ENCODE results near the gene NLGN3.

NLGN3 gene

DNA sequence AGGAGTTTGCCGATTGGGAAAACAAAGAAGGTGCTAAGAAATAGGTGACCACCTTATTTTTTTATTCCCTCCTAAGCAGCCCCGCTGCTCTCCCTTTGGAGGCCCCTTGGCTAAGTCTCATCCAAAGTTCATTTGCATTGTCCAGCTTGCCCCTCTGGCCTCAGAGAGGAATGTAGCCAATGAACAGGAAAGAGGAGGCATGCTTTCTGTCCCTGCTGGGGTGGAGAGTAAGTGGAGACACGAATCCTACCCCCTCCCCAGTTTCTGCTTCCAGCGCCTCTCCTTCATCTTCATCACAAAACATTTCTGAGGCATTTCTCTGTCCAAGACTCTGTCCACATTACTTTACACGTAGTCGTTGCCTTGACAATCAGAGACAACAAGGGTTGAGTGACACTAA lies 38.7 kb downstream of the NLGN3 start:
- no peaks in the 10 kb centered on the region for H4K20me1 ChIP-seq (ENCODE audit: insufficient read depth, low read length)
- H3K27ac ChIP-seq (ENCODE audit: low read length): peak overlapping the region; percentile 99
- DNase-seq: no peak
- no peak overlapping the region for H2AFZ ChIP-seq (ENCODE audit: low read depth, low read length)
- no peaks in the 10 kb centered on the region for H3K27me3 ChIP-seq (ENCODE audit: insufficient read depth, low read length, poor library complexity)
- no peak overlapping the region for H3K4me3 ChIP-seq (ENCODE audit: low read depth in 1 of 2, low read length in 2 of 2)
- no peak overlapping the region for H3K4me2 ChIP-seq (ENCODE audit: insufficient read depth, low read length)
- H3K4me1 ChIP-seq (ENCODE audit: insufficient read depth, low read length): peaks cover 24% of the 10 kb centered on the region
- ATAC-seq (ENCODE audit: insufficient read depth, low read depth): no peak
- H3K79me2 ChIP-seq (ENCODE audit: insufficient read depth, low read length): peaks cover 3% of the 10 kb centered on the region; the same call in 1 of the 2 replicates
- no peak for TF ChIP-seq EZH2 (IDR thresholded peaks at IDR 0.05; ENCODE audit: borderline replicate concordance, low read depth, low read length, severe bottlenecking)
- TF ChIP-seq, protein P1, sequence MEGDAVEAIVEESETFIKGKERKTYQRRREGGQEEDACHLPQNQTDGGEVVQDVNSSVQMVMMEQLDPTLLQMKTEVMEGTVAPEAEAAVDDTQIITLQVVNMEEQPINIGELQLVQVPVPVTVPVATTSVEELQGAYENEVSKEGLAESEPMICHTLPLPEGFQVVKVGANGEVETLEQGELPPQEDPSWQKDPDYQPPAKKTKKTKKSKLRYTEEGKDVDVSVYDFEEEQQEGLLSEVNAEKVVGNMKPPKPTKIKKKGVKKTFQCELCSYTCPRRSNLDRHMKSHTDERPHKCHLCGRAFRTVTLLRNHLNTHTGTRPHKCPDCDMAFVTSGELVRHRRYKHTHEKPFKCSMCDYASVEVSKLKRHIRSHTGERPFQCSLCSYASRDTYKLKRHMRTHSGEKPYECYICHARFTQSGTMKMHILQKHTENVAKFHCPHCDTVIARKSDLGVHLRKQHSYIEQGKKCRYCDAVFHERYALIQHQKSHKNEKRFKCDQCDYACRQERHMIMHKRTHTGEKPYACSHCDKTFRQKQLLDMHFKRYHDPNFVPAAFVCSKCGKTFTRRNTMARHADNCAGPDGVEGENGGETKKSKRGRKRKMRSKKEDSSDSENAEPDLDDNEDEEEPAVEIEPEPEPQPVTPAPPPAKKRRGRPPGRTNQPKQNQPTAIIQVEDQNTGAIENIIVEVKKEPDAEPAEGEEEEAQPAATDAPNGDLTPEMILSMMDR (IDR thresholded peaks at IDR 0.05; ENCODE audit: borderline replicate concordance, extremely low read depth, low read length, poor library complexity, severe bottlenecking): no peak
- no peaks in the 10 kb centered on the region for H3K9me3 ChIP-seq (ENCODE audit: insufficient read depth, low read length, severe bottlenecking)
- peak overlapping the region; percentile 88 for H3K9ac ChIP-seq (ENCODE audit: low read depth, low read length)
- peaks cover 12% of the 10 kb centered on the region for H3K36me3 ChIP-seq (ENCODE audit: insufficient read depth, low read length)

DNA sequence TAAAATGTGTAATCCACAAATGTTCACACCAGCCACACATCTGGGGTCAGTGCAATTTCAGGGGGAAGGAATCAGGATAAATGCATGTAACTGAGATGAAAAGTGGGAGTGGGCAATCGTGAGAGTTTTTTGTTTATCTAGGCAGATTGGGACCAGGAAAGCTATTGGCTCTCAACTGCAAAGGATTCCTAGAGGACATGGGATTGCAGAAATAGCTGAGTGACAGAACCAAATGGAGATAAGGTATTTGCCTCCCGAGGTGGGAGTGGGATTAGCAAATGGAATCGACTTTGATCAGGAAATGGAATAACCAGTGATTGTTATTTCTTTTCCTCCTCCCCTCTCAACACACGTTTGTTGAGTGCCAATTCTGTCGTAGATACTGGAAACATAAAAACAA lies 39.5 kb downstream of the NLGN3 start:
- no peak overlapping the region for H2AFZ ChIP-seq (ENCODE audit: low read depth, low read length)
- H3K4me1 ChIP-seq (ENCODE audit: insufficient read depth, low read length): peaks cover 24% of the 10 kb centered on the region
- H3K4me2 ChIP-seq (ENCODE audit: insufficient read depth, low read length): no peak overlapping the region
- no peaks in the 10 kb centered on the region for H4K20me1 ChIP-seq (ENCODE audit: insufficient read depth, low read length)
- H3K9ac ChIP-seq (ENCODE audit: low read depth, low read length): no peak overlapping the region
- H3K27me3 ChIP-seq (ENCODE audit: insufficient read depth, low read length, poor library complexity): no peaks in the 10 kb centered on the region
- H3K27ac ChIP-seq (ENCODE audit: low read length): no peak overlapping the region
- ATAC-seq (ENCODE audit: insufficient read depth, low read depth): no peak
- no peak for DNase-seq
- no peak overlapping the region for H3K4me3 ChIP-seq (ENCODE audit: low read depth in 1 of 2, low read length in 2 of 2)
- H3K79me2 ChIP-seq (ENCODE audit: insufficient read depth, low read length): peaks cover 4% of the 10 kb centered on the region; the same call in 1 of the 2 replicates
- H3K36me3 ChIP-seq (ENCODE audit: insufficient read depth, low read length): peaks cover 11% of the 10 kb centered on the region
- no peaks in the 10 kb centered on the region for H3K9me3 ChIP-seq (ENCODE audit: insufficient read depth, low read length, severe bottlenecking)
- no peak for TF ChIP-seq EZH2 (IDR thresholded peaks at IDR 0.05; ENCODE audit: borderline replicate concordance, low read depth, low read length, severe bottlenecking)
- TF ChIP-seq, protein P1 (IDR thresholded peaks at IDR 0.05; ENCODE audit: borderline replicate concordance, extremely low read depth, low read length, poor library complexity, severe bottlenecking): no peak

DNA sequence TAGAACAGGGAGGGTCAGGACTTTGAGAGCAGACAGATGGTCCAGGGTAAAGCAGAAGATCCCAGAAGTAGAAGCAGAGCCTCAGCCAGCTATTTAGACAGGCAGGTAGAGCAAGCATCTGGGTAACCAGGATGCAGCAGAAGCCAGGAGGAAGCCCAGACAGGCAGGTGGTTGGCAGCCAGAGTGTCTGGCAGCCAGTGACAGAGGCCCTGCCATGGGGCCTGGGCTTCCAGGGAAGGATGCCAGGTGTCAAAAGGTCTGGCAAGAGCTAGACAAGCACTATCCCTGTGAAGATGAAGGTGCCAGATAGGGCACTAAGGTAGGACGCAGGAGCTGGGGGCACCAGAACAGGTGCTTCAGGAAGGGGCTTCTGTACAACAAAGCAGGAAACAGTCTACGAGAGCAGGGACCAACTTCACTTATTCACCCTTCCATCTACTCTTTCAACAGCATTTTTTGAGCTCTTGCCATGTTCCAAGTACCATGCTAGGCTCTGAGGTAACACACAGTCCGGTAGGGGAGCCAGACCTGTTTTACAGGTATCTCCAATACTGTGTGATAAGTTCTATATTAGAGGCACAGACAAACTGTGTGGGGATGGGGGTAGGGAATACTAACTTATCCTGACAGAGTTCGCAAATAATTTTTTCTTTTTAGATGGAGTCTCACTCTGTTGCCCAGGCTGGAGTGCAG lies 40.3 kb downstream of the NLGN3 start:
- Histone ChIP-seq H3K36me3 (ENCODE audit: insufficient read depth, low read length) (peaks cover 11% of the 10 kb centered on the region), H3K27ac (ENCODE audit: low read length) (no peak overlapping the region), H3K9ac (ENCODE audit: low read depth, low read length) (no peak overlapping the region), H3K9me3 (ENCODE audit: insufficient read depth, low read length, severe bottlenecking) (no peaks in the 10 kb centered on the region), H3K27me3 (ENCODE audit: insufficient read depth, low read length, poor library complexity) (no peaks in the 10 kb centered on the region), H3K4me2 (ENCODE audit: insufficient read depth, low read length) (no peak overlapping the region), H2AFZ (ENCODE audit: low read depth, low read length) (no peak overlapping the region), H3K4me3 (ENCODE audit: low read depth in 1 of 2, low read length in 2 of 2) (no peak overlapping the region), H3K4me1 (ENCODE audit: insufficient read depth, low read length) (peaks cover 24% of the 10 kb centered on the region), H3K79me2 (ENCODE audit: insufficient read depth, low read length) (peaks cover 4% of the 10 kb centered on the region; the same call in 1 of the 2 replicates), H4K20me1 (ENCODE audit: insufficient read depth, low read length) (no peaks in the 10 kb centered on the region)
- ATAC-seq (ENCODE audit: insufficient read depth, low read depth) (no peak), DNase-seq (no peak)
- TF ChIP-seq EZH2 (IDR thresholded peaks at IDR 0.05; ENCODE audit: borderline replicate concordance, low read depth, low read length, severe bottlenecking): no peak
- TF ChIP-seq, protein P1 (IDR thresholded peaks at IDR 0.05; ENCODE audit: borderline replicate concordance, extremely low read depth, low read length, poor library complexity, severe bottlenecking): no peak
